Measurements from ENCODE around the gene PRR35.
"Not testable (repeated sequence)": the region's sequence is repeated elsewhere in the genome, so short reads cannot be mapped to it uniquely, and the experiment has no call there.

Gene PRR35

DNA sequence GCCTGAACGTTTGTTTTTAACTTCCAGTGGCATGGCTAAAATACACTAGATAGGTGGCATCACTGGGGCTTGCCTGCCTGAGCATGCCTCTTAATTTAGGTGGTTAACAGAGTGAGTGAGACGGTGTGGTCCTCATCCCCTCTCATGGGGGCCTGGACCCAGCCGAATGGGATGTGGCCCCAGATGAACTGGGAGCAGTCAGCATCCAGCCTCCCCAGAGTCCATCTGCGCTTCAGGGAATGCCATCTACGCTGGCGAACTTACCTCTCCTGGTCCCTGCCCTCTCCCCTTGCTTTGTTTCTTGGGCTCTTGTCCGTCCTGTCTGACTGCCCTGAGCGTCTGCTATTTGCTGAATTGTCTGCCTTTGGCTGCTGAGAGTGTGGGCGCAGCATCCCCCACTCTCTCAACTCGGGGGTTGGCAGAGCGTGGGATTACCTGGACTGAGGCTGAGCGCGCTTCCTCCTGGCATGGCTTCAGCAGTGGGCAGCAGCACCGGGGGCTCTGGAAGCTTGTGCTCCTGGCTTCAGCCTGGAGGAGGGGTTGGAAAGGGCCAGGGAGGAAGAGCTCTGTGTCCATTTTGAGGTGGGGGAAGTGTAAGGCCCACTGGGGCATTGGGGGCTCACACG lies 31.8 kb downstream of the PRR35 start:
- DNase-seq (ENCODE audit: low read depth in 4 of 4, low spot score in 1 of 4), result no peak

DNA sequence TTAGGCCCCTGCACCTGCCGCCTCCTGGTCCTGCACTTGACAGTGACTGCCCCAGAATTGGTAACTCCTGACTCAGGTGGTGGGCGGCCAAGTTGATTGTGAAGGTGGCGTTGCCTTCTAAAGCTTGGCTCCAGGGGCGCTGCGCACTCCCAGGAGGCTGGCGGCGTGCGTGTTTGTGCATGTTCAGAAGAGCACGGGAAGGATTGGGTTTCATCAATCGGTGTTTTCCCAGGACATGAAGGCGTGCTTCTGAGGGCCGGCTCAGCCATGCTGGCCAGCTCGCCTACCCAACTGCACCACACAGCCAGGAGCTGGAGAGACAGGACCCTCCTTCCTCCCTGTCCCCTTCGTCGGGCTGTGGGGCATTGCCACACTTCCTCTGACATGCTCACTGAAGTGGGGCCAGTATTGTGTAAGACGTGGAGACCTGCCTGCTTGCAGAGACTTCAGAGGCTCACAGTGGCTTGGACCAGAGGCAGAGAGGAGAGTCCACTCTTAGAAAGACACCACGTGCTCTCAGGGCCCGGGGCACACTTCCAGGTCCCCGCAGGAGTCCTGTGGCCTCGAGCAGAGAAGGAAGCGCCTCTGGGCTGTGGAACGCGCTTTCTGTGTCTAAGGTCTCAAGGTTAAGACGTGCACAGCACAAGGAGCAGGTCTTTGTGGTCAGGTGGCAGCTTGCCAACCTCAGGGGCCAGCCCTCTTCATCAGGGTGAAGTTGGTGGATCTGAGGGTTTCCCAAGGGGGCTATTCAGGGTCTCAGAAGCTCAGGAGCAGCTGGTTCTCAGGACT lies 32.5 kb downstream of the PRR35 start:
- DNase-seq (ENCODE audit: low read depth in 4 of 4, low spot score in 1 of 4), result no peak

DNA sequence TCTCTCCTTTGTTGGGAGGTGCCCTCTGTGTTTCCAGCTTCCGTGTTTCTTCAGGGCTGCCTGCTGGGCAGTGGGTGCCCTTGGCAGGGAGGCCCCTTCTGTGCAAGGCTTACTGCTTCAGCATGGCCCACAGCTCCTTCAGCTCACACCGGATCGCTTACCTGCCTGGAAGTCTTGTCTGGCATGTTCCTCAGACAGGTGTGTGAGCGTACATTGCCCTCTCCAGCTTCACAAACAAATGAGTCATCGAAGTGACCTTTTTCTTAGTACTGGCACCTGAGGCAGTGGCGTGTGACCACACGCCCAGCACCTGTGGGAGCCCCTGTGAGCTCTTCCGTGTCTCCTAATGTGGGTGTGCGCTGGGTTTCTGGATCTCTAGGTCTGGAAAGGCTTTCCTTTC lies 33.2 kb downstream of the PRR35 start:
- DNase-seq (ENCODE audit: low read depth in 4 of 4, low spot score in 1 of 4), result no peak

DNA sequence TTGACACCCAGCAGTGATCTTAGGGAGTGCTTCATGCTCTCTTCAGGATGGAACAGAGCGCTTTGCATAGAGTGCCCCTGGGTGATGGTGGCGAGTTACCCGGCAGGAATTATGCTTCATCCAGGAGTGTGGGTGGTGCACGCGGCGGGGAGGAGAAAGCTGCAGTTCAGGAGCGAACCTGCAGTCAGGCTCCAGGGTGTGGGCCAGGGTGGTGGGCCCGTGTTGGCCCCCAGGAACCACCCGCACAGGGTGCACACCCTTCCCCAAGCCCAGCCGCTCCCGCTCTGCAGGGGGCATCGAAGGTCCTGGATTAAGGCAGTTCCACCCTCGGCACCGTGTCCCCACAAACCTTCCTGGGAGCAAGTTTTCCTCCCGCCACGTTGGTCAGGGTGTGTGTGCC lies 33.6 kb downstream of the PRR35 start:
- DNase-seq (ENCODE audit: low read depth in 4 of 4, low spot score in 1 of 4), result no peak

DNA sequence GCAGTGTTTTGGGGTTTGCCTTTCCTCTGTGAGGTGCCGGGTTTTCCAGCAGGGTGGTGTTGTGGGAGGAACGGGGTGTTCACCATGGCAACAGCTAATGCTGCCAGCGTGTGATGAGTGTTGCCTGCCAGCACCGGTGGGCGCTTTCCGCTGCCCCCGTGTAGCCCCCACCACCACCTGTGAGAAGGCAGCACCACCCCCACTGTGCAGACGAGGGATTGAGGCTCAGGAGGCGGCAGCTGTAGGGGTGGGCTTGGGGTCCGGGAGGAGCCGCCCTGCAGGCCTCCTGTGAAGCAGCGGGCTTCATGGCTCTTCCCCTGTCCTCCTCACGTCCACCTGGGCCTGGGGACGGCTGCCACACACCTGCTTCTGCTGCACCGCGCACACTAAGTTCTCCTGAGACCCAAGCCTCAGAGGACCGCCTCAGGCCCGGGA lies 34.9 kb downstream of the PRR35 start:
- no peak for DNase-seq (ENCODE audit: low read depth in 4 of 4, low spot score in 1 of 4)

DNA sequence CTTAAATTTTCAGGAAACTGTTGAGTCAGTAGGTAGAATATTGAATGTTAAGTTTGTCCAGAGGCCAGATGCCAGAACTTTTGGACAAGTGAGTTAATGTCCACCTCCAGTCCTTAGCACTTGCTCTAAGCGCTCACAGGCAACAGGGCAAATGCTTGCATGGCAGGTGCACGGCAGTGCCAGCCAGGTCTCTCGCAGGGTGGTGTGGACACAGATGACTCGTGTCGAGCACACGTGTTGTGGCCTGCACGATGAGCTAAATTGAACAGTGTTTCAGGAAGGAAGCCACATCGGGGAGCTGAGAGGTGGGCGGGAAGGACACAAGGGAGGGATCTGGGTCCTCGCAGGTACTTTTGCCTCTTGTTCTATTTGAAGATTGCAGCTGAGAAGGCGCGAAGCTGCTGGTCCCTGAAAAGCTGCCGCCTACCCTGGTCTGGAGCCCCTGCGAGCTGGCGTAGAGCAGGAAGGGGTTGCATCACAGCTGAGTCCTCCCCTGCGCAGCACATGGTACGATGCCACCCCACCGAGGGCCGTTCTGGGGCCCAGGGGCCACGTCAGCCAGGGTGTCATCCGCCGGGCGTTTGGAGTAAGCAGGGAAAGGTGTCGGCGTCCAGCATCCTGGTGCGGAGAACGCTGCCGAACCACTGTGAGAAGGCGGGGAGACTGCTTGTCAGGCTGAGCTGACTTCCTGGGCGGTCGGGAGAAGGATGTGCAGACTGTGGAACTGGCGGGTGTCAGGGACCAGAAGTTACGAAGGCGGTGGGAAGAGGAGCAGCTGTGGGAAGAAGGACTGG lies 35.9 kb downstream of the PRR35 start:
- DNase-seq (ENCODE audit: low read depth in 4 of 4, low spot score in 1 of 4), result no peak

DNA sequence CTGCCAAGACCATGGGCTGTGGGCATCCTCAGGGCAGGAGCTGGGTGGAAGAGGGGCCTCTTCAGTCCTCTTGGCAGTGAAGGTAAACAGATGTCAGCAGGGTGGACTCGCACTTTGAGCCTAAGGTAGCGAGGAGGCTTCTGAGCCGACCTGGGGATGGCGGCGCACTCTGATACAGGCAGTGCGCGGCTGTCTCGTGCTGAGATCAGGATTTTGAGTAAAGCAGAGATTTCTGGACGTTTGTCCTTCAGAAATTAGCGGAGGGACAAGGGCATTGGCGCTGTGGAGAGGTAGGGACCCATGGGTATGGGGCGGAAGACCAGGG lies 36.5 kb downstream of the PRR35 start:
- no peak for DNase-seq (ENCODE audit: low read depth in 4 of 4, low spot score in 1 of 4)

DNA sequence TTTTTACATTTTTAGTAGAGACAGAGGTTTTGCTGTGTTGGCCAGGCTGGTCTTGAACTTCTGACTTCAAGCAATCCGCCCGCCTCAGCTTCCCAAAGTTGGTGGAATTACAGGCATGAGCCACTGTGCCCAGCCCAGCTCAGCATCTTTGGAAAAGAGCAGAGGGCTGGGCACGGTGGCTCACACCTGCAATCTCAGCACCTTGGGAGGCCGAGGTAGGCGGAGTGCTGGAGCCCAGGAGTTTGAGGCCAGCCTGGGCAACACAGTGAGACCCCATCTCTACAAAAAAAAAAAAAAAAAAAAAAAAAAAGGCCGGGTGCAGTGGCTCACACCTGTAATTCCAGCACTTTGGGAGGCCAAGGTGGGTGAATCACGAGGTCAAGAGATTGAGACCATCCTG lies 37.5 kb downstream of the PRR35 start:
- not testable (repeated sequence) for DNase-seq (ENCODE audit: low read depth in 4 of 4, low spot score in 1 of 4)

DNA sequence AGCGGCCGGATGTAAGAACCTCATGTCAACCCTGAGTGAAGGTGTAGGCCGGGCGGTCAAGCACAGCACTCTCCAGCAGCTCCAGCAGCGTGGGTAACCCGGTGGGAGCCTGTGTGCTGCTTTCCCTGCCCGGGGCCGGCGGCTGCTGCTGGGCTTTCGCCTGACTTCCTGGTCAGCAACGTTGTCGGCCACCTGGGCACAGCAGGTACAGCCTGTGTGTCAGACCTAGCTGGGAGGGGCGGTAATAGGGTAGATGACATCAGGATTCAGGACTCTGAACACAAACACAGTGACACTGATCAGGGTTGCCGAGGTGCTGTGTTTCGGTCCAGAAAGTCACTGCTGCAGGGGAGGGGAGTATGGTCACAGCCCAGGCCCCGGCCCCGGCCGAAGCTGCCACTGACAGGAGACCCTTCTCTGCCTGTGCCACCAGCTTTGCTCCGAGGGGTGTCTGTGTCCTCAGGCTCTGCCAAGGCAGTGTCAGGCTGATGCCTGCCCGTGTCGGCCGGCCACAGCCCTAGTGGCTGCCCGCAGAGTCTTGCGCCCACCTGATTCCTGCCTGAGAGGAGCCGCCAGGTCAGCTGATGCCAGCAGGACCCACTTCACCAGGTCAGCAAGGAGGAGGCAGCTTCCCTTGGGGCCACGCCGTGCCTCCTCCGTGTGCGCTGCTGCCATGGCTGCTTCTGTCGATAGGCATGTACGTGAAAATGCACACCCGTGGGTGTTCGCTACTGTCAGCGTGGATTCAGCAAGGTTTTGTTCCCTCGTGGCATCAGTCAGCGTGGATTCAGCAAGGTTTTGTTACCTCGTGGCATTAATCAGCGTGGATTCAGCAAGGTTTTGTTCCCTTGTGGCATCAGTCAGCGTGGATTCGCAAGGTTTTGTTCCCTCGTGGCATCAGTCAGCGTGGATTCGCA lies 38.9 kb downstream of the PRR35 start:
- DNase-seq (ENCODE audit: low read depth in 4 of 4, low spot score in 1 of 4), result no peak

DNA sequence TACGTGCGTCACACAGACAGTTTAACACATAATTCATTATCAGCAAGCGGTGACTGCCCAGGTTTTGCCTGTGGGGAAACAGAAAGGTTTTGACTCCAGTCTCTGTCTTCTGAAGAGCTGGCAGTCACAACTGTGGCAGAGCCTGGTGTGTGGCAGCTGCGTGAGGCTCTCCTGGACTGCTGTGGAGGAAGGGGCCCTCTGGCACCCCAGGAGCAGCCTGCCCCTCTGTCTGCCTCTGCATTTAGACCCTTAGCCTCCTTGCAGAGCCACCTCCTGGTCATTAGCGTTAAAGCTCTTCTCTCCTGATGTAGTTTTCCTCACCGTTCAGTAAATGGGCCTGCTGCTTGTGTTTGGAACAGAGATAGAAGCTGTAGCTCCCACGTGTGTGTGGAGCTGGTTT lies 40.6 kb downstream of the PRR35 start:
- no peak for DNase-seq (ENCODE audit: low read depth in 4 of 4, low spot score in 1 of 4)

DNA sequence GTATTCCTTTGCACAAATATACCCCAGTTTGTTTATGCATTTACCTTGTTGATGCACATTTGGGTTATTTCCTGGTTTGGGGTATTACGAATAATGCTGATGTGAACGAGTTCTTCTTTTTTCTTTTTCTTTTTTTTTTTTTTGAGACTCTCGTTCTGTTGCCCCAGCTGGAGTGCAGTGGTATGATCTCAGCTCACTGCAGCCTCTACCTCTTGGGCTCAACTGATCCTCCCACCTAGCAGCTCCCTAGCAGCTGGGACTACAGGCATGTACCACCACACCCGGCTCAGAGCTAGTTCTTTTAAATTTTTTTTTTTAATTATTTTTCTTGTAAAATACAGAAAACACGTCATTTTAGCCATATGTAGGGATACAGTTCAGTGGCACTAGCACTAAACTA lies 43.7 kb downstream of the PRR35 start:
- no peak for DNase-seq (ENCODE audit: low read depth in 4 of 4, low spot score in 1 of 4)

DNA sequence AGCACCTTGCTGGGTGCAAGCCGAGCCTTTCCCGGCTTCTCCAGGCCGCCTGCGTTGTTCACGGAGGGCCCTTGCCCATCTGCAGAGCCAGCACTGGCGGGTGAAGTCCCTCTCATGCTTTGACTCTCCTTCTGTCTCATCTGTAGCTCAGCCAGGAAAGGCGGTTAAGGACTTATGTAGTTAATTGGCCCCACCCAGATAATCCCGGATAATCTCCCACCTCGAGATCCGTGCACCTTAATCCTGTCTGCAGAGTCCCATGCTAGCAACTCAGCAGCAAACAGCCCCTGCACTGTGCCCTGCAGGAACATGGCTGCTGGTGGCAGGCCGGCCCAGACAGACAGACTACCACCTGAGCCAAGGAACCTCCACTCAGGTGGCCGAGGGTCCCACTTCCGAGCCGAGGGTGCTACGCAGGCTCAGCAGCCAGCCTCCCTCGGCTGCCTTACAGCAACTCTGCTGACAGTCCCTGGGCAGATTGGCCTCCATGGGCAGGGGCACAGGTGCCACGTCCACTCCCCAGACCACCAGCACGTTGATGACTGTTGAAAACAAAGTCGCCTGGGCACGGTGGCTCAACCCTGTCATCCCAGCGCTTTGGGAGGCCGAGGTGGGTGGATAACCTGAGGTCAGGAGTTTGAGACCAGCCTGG lies 46.6 kb downstream of the PRR35 start:
- DNase-seq (ENCODE audit: low read depth in 4 of 4, low spot score in 1 of 4), result no peak

DNA sequence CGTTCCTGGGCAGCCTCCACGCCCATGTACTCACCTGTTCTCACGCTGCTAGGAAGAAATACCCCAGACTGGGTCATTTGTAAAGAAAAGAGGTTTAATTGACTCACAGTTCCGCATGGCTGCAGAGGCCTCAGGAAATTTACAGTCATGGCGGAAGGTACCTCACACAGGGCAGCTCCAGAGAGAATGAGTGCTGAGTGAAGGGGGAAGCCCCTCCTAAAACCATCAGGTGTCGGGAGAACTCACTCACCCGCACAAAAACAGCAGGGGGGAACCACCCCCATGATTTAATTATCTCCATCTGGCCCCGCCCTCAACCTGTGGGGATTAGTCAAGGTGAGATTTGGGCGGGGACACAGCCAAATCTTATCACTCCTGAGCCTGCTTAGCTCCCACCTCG lies 47.8 kb downstream of the PRR35 start:
- peak in 2 of 4 experiments; percentile 20 to 63 for DNase-seq (ENCODE audit: low read depth in 4 of 4, low spot score in 1 of 4)

DNA sequence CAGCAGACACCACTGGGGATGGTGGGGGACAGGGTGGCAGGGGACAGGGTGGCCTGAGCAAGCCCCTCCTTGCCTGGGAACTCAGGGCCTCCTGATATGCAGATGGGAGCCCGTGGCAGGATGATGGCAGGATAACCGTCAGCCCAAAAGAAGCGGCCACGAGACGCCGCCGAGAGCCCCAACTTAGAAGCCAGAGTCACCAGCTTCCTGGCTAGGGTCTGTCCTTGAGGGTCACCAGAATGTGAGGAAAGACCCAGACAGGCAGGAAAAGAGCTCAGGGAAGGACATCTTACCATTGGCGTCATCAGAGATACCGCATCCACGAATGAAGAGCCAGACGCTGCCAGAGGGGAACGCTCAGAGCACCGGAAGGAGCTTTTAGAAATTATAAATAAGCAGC lies 49.1 kb downstream of the PRR35 start:
- DNase-seq (ENCODE audit: low read depth in 4 of 4, low spot score in 1 of 4), result no peak

DNA sequence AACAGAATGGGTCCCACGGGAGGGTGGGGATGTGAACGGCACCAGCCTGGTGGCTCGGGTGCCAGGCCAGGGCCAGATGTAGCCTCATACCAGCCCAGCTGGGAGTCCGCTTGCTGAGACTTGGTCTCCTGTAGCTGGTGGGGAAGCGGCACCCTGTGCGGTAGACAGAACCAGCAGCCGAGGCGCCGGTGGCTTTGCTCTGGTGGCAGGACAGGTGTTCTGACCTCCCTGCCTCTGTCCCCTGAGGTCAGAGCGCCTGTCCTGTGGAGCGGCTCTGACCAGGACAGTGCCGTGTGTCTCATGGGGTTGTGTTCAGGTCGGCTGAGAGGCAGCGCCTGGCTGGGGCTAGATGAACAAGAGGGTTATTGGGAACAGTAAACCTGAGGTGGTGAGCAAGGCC lies 49.8 kb downstream of the PRR35 start:
- no peak for DNase-seq (ENCODE audit: low read depth in 4 of 4, low spot score in 1 of 4)

DNA sequence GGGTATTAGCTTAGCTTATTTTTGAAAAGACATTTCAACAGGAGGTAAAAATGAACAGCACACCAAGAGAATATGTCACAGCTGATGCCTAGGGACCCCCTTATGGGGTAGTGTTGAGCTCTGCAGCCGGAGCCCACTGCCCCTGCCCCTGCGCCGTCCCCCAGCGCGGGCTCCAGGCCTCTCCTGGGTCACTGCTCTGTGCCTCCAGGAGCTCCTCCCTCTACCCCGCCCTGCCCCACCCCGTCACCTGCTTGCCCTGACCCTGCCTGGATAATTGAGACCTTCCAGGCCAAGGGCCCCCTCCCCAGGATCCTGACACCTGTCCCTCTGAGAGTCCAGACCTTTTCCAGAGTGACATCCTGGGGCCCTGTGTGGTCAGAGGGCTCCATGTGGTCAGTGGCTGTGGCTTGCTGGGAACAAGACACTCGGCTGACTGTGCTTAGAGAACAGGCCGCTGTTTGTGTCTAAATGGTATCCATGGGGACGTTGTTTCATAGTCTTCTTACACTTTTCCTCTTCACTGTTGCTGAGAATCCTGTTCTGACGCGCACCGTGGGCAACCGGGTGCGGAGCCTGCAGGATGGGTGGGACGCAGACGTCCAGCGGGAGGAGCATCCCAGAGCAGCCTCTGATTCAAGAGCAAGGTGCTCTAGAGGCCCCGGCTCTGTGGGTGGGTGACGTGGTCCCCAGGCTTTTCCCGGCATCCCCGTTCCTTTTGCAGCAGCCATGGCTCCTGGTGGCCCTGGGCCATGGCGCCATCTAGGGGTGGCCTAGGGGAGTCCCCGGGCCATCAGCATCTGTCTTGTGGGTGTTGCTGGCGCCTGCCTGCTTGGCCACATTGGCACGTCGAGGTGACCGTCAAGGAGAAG lies 50.6 kb downstream of the PRR35 start:
- peak in 3 of 4 experiments; percentile 29 to 54 (median 38) for DNase-seq (ENCODE audit: low read depth in 4 of 4, low spot score in 1 of 4)

DNA sequence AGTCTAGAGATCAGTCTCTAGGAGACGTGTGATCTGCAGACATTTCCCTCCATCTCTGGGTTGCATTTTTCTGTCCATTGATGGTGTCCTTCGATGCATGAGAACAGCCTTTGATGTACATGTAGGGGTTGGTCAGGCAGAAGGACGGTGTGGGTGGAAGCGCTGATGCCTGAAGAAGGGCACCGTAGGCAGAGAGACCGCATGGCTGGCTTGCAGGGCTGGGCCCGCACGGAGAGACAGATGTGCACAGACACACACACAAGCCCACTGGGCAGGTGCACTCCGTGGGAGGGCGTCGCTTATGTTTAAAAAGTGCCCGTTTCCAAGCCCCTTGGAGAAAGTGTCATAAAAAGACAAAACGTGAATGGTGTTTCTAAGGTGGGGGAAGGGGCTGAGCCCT lies 54.9 kb downstream of the PRR35 start:
- no peak for DNase-seq (ENCODE audit: low read depth in 4 of 4, low spot score in 1 of 4)

All from stimulated activated CD4-positive, alpha-beta T cell treated with anti-CD3 and anti-CD28 coated beads, Interleukin-1b, Interleukin-23, amount 100 ng/mL, for 24 hours (primary cell).